Stimulated activated CD8-positive, alpha-beta memory T cell treated with anti-CD3 and anti-CD28 coated beads, Interleukin-7, amount 100 ng/mL, for 1 hour (primary cell): ENCODE data around the gene CCNY.

Source experiments
- DNase-seq, 2 donors: peaks; one replicate each; pipeline ENCODE4 v3.0.0-alpha.2; 2020; ENCODE audit warnings: low read depth in 2 of 2

CCNY gene

DNA sequence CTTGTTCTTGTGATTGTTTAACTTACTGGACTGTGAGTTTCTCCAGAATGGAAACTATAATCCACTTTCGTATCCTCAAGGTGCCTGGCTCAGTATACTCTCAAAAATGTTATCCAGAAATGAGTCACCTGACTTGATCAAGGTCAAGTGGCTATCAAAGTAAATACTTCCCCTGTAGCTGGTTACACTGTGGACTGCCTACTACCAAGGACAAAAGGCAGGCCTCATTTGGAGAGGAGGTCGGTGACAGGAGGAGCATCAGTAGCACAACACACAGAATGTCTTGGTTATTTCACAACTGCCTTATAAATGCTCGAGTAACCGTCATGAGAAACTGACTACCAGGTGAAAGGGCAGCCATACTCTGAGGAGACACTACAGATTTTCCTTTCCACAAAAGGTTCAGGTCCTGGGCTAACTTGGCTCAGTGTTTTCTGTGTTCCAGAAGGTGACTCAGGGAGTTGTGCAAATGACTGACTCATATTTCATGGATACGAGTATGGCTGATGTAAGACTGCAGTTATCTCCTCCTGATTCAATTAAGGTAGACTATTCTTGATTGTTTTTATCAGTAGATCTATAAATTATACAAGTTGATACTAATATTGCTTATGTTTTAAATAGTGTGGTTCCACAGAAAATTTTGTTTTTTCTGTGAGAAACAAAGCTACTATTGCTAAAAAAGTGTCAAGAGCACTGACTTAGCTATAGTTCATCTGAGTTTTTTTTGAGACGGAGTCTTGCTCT lies 4.2 kb upstream of the CCNY start:
- DNase-seq: no peak

DNA sequence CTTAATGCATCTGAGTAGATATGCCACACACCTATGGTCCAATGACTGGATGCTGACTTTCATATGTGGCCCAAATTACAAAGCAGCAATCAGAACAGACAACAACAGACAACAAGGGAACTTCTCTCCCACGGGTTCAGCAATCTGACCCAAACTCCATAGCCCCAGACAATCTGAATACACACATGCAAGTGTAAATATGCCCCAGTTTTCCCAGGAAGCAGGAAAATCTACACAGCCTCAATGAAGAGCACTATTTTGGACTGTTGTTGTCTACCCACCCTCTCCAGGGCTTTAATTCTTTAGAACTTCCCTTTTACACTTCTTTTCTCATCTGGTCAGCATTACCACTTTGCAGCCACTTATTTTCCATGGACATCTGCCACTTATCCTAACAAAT lies 2.0 kb upstream of the CCNY start:
- DNase-seq: no peak

DNA sequence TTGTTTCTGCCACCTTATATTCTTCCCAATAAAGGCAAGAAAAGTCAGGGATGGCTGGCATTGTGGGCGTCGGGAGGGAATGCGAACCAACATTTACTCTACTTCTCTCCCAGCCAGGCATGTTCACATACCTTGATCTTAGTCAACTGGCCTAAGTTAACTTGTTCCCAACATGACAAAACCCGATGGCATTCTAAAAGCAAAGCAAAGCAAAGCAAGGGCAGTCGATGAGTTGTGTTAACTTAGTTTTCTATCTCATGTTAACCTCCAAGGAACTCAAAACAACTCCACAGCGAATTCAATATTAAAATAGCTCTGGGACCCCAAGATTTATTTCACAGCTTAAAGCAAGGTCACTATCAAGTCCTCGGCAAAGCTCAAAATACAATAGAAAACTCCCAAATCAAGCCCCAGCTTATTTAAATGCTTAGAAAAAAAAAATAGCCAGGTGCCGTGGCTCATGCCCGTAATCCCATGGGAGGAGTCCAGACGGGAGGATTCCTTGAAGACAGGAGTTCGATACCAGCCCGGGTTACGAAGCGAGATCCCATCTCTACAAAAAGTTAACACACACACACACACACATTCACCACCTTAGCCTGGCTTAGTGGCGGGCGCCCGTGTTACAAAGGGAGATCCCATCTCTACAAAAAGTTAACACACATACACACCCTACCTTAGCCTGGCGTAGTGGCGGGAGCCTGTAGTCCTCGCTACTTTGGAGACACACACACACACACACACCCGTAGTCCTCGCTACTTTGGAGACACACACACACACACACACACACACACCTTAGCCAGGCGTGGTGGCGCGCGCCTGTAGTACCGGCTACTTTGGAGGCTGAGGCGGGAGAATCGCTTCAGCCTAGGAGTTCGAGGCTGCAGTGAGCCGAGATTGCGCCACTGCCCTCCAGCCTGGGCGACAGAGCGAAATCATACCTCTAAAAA lies 901 bp upstream of the CCNY start:
- DNase-seq: no peak

DNA sequence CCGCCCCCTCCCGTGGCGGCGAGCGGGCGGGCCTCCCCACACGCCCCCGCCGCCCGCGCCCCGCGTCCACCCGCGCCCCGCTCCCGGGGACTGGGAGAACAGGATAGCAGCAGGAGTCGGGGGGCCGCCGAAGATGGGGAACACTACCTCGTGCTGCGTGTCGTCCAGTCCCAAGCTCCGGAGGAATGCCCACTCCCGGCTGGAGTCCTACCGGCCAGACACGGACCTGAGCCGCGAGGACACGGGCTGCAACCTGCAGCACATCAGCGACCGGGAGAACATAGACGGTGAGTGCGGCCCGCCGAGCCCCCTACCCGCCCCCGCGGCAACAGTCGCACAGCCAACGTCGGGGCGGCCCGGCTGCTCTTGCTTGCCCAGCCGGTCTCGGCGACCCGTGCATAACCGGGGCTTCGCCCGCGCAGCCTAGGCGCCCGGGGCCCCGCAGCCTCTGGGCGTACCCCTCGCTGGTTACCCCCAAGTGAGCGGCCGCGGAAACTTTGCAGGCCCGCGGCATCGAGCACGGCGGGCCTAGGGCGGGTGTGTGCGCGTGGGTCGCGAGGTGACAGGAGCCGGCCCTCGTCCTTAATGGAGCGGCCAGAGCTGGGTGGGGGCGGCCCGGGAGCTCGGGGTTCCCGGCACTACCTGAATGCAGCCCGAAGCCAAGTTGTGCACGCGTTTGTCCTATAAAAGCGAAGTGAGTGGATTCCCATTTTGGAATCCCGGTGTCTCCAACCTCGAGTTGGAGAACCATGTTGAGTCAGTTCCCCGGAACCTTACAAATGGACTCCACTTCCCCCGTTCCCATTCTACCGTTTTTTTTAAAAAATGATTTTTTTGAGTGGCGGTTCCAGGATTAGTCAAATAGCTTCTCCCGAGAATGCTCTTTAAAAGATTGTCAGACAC lies 863 bp downstream of the CCNY start:
- no peak for DNase-seq

DNA sequence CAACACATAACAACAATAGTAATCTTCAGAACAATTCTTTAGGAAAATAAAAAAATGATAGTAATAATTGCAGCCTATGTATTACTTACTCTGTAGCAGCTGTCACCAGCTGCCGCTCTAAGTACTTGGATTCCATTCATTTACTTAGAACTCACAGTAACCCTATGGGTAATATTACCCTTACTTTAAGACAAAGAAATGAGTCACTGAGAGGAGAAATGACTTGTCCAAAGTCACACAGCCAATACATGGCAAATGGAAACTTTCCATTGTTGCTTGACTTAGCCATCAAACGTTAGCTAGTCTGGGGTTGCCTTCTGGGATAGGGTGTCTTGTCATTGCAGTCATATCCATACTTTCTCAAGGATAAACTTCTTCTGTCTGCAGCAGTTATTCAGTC lies 3.6 kb downstream of the CCNY start:
- DNase-seq: no peak

DNA sequence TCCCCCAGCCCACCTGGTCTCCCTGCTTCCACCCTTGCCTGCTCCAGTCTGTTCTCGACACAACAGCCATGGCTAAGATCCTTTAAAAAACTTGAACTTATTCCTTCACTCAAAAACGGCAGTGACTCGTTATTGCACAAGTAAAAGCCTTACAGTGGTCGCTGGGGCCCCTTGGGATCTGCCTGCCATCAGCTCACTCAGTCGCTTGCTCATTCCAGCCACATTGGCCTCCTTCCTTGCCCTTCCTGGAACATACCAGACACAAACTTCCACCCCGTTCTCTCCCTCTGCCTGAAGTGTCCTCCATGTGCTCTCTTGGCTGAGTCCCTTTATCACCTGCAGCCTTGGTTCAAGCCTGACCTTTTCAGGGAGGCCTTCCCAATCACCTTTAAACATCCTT lies 4.7 kb downstream of the CCNY start:
- no peak for DNase-seq

DNA sequence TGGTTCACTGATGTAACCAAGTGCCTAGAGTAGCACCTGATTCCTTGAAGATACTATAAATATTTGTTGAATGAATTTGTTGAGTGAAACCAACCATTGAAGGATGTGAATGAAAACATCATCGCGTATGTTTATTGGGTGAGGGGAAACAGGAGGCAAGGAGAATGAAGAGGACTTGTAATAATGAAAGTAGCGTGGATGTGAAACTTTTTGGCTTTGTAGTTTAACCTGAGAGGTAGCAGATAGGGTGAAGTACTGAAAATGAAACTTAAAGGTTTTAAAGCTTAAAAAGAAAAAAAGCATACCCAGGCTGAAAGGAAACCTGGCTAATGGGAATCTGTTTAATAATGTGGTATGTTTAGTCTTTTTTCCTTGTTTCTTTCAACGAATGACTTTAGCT lies 5.2 kb downstream of the CCNY start:
- no peak for DNase-seq

DNA sequence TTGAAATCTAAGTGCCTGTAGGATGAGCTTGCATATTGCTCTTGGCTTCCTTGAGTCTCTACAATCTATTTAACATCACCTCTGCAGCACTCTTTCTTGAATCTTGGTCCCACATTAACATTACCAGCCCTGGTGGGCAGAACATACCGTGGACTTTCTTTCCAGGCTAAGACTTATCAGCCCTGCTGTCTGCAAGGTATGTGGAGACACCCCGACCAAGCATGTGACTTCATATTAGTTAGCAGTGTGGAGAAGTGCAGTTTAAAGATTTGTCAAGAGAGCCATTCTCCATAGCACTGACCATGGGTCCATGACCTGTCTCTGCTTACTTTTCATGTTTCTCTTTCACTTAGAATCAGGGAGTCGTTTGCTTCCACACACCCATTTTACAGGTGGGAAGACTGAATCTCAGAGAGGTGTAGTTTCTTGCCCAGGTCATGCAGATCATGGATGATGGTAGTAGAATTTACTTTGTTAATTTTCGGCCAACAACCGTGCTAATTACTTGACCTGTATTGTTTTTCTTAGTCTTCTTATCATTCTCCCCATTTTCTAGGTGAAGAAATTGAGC lies 6.0 kb downstream of the CCNY start:
- DNase-seq: no peak

DNA sequence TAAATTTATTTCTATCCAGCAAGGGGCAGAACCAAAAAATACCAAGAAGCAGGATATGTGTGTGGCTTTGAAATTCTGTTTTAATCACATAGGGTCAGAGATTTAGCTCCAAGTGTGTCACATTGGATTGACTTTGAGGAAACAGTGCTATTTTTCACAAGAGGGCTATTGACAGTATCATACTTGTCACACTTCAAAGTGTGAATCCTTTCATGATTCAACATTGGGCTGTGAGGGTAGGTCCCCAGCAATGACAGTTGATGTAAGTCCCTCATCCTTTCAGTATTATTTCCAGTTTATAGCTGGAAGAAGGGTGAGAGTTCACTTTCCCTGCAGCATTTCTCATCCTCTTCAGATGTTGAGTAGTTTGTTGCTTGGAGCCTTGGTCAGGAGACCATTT lies 7.4 kb downstream of the CCNY start:
- no peak for DNase-seq

DNA sequence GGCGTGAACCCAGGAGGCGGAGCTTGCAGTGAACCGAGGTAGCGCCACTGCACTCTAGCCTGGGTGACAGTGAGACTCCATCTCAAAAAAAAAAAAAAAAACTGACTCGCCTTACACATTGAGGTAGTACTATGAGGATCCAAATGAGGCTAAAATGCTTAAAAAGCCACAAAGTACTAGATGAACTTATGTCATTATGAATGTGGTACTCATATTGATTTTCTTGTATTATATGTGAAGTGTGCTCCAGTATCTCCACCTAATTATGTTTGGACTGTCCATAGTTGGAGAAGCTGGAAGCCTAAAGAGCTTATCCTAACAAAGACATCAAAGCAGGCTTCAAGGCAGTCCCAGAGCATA lies 9.1 kb downstream of the CCNY start:
- DNase-seq: no peak

DNA sequence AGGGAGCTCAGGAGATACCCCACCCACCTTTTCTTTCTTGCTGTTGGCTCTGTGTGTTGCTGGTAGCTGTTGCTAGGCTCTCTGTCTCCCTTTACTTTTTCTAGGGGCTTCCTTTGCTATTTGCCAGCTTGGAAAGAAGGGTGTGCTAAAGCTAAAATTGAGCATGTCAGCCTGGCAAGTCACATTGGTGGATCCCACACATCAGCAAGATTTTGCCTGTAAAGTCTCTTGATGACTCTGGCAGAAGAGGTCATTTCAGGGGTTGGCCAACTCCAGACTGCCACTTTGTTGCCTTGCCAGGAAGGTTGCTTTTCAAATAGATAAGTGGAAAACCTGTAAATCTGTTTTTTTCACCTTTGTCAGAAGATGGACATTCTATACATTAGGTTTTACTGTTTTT lies 9.9 kb downstream of the CCNY start:
- DNase-seq: no peak

DNA sequence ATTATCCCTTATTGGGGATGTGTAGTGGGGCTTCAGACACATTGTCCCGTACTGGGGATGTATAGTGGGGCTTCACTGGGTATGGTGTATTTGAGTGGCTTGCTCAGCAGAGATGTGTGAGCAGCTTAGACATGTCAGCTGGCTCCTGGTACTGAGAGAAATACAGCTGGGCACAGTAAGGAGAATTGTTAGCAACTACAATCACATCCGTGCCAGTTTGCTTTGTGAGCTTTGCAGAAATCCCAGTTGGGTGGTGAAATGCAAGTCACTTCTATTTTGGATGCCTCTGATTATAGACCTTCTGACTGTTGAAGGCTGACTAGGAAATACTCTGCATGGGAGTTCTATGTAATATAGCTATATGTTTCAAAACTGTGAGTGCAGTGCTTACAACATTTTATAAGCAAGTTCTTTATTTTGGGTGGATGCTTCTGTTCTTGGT lies 10.8 kb downstream of the CCNY start:
- DNase-seq: no peak

DNA sequence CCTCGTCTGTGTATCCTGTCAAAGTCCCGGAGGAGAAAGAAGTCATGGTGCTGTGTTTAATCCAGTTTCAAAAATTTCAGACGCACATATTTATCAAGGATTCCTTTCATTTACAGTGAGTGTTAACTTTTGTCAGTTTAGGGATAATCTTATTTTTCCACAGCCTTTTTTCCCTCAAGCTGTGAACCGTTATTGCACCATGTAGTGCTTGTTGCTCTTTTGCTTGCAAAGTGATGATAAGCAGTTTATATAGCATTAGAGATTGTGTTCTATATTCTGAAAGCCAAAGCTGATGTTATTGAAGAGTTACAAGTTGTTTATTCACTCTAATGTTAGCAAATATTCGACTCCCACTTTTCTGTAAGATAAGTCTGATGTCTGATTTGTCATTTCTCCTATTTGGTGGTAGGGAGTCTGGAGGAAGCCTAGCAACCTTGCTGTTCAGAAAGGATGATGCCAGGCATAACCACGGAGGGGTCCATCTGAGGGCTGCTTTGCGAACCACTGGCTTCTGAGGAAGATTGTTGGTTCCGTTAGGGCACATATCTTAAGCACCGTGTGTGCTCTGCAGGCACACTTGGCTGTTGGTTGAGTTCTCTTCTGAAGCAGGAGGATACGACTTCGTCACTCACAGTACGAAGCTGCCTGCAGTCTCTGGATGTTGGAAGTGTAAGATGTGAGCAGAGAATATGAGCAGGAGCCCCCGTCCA lies 11.7 kb downstream of the CCNY start:
- no peak for DNase-seq

DNA sequence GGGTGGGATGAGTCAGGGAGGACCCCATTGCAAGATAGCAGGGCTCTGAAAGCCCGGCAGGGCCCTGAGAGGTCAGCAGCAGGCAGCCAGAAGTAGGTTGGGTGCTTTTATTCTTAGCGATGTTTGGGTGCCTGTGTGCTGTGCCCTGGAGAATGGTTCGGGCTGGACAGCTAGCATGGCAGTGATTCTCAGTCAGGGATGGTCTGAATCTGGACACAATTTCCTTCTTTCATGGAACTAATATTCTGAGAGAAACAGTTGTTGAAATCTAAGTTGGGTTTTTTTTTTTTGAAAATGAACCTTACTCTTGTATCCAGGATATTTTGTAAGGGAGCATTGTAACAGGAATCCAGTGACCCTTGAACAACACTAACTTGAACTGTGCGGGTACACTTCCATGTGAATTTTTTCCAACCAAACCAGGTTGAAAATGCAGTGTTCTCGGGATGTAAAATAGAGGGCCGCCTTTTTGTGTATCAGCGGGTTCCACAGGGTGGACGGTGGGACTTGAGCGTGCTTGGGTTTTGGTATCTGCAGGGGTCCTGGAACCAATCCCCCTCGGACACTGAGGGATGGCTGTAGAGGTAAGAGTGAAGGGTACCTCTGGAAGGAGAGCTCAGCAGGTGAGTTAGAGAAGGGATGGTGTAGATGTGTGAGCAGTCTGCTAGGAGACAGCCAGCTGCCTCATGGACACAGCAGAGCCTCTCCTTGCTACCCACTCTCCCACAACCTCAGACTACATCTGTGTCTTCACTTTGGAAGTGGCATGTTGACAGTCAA lies 12.5 kb downstream of the CCNY start:
- no peak for DNase-seq

DNA sequence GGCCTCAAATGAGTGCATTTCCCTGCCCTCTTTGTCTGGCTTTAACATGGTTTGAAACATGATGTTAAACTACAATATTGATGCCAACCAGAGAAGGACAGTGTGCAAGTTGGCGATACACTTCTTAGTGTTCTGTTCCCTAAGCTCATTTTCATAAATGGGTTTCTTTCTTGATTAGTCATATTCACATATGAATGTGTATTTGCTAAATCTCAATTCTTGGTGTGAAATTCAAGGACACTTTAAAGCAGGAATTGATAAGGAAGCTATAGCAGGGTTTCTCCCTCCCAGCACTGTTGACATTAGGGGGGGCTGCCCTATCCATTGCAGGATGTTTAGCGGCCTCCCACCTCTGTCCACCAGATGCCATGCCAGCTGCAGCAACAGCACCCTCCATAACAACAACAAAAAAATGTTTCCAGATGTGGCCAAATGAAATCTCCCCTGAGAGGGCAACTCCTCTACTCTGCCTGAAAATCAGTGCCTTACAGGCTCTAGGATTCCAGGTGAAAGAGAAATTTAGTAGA lies 13.1 kb downstream of the CCNY start:
- DNase-seq: no peak

DNA sequence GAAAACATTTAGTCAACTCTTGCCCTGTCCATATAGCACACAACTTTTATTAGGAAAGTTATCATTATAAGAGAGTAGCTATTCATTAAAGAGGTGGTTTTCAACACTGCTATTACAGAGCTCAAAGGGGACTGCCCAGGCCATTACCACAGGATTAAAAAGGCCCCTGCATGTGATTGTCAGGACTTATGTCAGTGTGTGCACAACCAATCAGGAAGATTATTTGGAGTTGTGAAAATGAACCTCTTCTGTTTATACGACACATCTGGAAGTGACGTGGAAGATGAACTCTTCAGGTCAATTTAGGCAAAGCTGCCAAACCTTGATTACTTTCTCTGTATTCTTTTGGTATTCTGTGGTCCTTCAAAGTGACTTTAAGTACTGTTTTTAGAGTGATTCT lies 14.7 kb downstream of the CCNY start:
- DNase-seq: no peak

DNA sequence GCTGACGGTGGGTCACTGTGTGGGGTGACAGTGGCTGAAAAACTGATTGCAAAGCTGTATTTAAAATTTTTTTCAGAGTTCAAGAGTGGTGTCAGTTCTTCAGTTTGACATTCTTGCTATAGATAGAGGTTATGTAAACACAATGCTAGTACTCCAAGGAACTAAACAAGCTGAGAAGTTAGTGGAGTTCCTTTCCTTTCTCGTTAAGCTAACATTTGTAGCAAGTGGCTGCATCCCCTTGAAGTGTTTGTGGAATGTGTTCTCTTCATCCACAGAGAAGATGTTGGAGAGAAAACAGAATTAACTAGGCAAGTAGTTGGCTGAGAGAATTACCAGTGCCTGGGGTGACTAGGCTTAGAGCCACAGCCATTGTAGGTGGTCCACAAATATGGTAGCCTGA lies 15.8 kb downstream of the CCNY start:
- no peak for DNase-seq

DNA sequence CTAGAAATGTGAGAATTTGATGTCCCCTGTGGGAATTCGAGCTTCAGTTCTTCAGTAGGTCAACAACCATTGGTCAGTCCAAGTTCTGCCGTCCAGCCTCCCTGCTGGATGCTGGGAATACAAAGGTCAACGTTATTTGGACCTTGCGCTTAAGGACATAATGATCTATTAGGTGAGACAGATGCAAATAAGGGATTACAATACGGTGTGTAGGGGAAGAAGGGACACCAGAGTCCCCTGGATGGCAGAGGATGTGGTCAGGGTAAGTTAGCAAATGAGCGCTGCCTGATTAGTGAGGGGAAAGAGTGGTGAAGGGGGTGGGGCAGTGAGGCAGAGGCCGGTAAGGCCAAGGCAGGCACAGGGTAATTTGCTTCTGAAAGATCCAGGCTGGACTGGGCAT lies 16.2 kb downstream of the CCNY start:
- DNase-seq: no peak

DNA sequence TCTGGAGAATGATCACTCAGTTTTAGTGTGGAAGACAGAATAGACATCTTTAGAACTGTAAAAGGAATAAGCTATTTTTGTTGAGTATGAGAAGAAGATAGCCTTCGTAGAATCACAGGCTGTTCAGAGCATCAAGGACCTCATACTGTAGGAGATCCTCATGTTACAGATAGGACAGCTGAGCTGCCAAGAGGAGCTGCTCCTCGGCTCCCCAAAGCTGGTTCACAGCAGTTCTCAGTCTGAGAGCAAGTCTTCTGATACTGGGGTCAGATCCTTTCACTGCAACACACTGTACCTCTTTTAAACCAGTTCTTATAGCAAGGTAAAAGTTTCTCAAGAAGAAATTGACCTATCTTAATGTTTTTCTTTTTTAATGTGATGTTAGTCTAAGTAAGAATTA lies 17.1 kb downstream of the CCNY start:
- no peak for DNase-seq

DNA sequence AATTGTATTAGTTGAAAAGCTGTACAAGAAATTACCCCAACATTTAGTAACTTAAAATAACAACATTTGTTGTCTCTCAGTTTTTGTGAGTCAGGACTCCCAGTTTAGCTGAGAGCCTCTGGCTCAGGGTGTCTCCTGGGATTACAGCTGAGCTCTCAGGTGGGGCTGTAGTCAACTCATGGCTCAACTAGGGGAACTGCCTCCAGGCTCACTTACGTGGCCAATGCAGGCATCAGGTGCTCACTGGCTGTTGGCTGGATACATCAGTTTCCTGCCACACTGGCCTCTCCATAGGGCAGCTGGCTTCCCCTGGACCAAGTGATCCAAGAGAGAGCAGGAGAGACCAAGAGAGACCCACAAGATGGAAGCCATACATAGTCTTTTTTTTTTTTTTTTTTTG lies 17.5 kb downstream of the CCNY start:
- no peak for DNase-seq
